Neural cell (in vitro differentiated cells): ENCODE data around the gene IL12B. TPM values are rescaled to one million over a fixed set of nuclear protein-coding genes. Genes with fewer than 3 reads are reported as not detected.
"Not testable (repeated sequence)": the region's sequence is repeated elsewhere in the genome, so short reads cannot be mapped to it uniquely, and the experiment has no call there.

Experiments used
- H2AFZ ChIP-seq: fragments of 200-600, 300-800 bp; sonication (generic), shearing (Covaris generic); 2 replicates; pipeline ENCODE4 v1.6.0; 2014; ENCODE audit warnings: low read depth, mild to moderate bottlenecking, antibody characterized with exemption, low read length, moderate library complexity
- H3F3A ChIP-seq: fragments of 200-600 bp; shearing (Covaris generic); 2 replicates; pipeline ENCODE4 v1.6.1; 2016; ENCODE audit warnings: mild to moderate bottlenecking, moderate library complexity, mixed read lengths, antibody characterized with exemption, low read length; ENCODE audit not compliant: insufficient read depth, poor library complexity, severe bottlenecking
- H3K27ac ChIP-seq: fragments of 200-600, 300-800 bp; sonication (generic), shearing (Covaris generic); 2 replicates; pipeline ENCODE4 v1.5.1; 2014; ENCODE audit warnings: mild to moderate bottlenecking, low read length, moderate library complexity
- H3K27me3 ChIP-seq: fragments of 300-800, 200-600 bp; sonication (generic), shearing (Covaris generic); 2 replicates; pipeline ENCODE4 v1.6.0; 2014; ENCODE audit warnings: mild to moderate bottlenecking, low read depth, low read length, moderate library complexity; ENCODE audit not compliant: insufficient read depth
- H3K36me3 ChIP-seq: fragments of 300-800, 200-600 bp; sonication (generic), shearing (Covaris generic); 2 replicates; pipeline ENCODE4 v1.5.1; 2014; ENCODE audit warnings: mild to moderate bottlenecking, antibody characterized with exemption, low read length, moderate library complexity; ENCODE audit not compliant: insufficient read depth
- H3K4me2 ChIP-seq: fragments of 300-800, 200-600 bp; sonication (generic), shearing (Covaris generic); 2 replicates; pipeline ENCODE4 v1.6.0; 2014; ENCODE audit warnings: mild to moderate bottlenecking, low read length
- H3K4me3 ChIP-seq: fragments of 300-800, 200-600 bp; sonication (generic), shearing (Covaris generic); 2 replicates; pipeline ENCODE4 v1.5.1; 2014; ENCODE audit warnings: mild to moderate bottlenecking, low read length, moderate library complexity
- H3K79me2 ChIP-seq: fragments of 200-600 bp; shearing (Covaris generic); replicated peaks from 2 replicates; pipeline ENCODE4 v1.6.0; 2014; ENCODE audit warnings: mild to moderate bottlenecking, low read length, moderate library complexity; ENCODE audit not compliant: insufficient read depth
- H3K9ac ChIP-seq: fragments of 300-800, 200-600 bp; sonication (generic), shearing (Covaris generic); 2 replicates; pipeline ENCODE4 v1.6.1; 2016; ENCODE audit warnings: mild to moderate bottlenecking, low read length, mixed read lengths
- H3K9me2 ChIP-seq: fragments of 200-600 bp; shearing (Covaris generic); 2 replicates; pipeline ENCODE4 v1.6.1; 2016; ENCODE audit warnings: mild to moderate bottlenecking, low read length, mixed read lengths; ENCODE audit not compliant: insufficient read depth
- H3K9me3 ChIP-seq: fragments of 200-600, 300-800 bp; sonication (generic), shearing (Covaris generic); 2 replicates; pipeline ENCODE4 v1.6.1; 2016; ENCODE audit warnings: mild to moderate bottlenecking, mixed run types, low read length, moderate library complexity, mixed read lengths
- H4K20me1 ChIP-seq: fragments of 200-600 bp; shearing (Covaris generic); 2 replicates; pipeline ENCODE4 v1.6.1; 2016; ENCODE audit warnings: mild to moderate bottlenecking, mixed run types; ENCODE audit not compliant: insufficient read depth
- EP300 ChIP-seq: fragments of 450-650 bp; conservative IDR thresholded peaks from 2 replicates; pipeline ENCODE4 v1.6.1; 2014; ENCODE audit warnings: antibody characterized with exemption, mild to moderate bottlenecking, moderate library complexity; ENCODE audit not compliant: poor library complexity, severe bottlenecking
- EZH2 ChIP-seq: fragments of 200-600, 300-800 bp; shearing (Covaris generic), sonication (generic); IDR thresholded peaks from 2 replicates; pipeline ENCODE4 v1.6.1; 2014; ENCODE audit warnings: antibody characterized with exemption, low read length, borderline replicate concordance, mild to moderate bottlenecking; ENCODE audit not compliant: insufficient read depth, poor library complexity, severe bottlenecking
- MXI1 ChIP-seq: fragments of 450-650 bp; conservative IDR thresholded peaks from 2 replicates; pipeline ENCODE4 v1.6.1; 2014; ENCODE audit warnings: antibody characterized with exemption, mild to moderate bottlenecking; ENCODE audit not compliant: poor library complexity, severe bottlenecking
- SMC3 ChIP-seq: fragments of 450-650 bp; conservative IDR thresholded peaks from 2 replicates; pipeline ENCODE4 v1.6.1; 2014; ENCODE audit warnings: antibody characterized with exemption, mild to moderate bottlenecking, moderate library complexity; ENCODE audit not compliant: poor library complexity
- TAF1 ChIP-seq: IDR thresholded peaks from 2 replicates; pipeline ENCODE4 v1.6.1; 2012; ENCODE audit warnings: low read depth
- polyA plus RNA-seq: library from polyadenylated mRNA; depleted of rRNA; stranded (reverse); fragments of >200 nt; gene quantifications from 2 replicates; pipeline ENCODE4 v1.2.3, GENCODE V29; 2014
- TF ChIP-seq, protein P1 (sequence below): IDR thresholded peaks from 2 replicates; pipeline ENCODE4 v1.6.1; 2012; ENCODE audit warnings: borderline replicate concordance
- TF ChIP-seq, protein P2 (sequence below): fragments of 450-650 bp; IDR thresholded peaks from 2 replicates; pipeline ENCODE4 v1.5.1; 2014; ENCODE audit warnings: antibody characterized with exemption, mild to moderate bottlenecking, moderate library complexity; ENCODE audit not compliant: poor library complexity, severe bottlenecking

Gene IL12B
- polyA plus RNA-seq, 1 donor from 2014 or later, result not detected

DNA sequence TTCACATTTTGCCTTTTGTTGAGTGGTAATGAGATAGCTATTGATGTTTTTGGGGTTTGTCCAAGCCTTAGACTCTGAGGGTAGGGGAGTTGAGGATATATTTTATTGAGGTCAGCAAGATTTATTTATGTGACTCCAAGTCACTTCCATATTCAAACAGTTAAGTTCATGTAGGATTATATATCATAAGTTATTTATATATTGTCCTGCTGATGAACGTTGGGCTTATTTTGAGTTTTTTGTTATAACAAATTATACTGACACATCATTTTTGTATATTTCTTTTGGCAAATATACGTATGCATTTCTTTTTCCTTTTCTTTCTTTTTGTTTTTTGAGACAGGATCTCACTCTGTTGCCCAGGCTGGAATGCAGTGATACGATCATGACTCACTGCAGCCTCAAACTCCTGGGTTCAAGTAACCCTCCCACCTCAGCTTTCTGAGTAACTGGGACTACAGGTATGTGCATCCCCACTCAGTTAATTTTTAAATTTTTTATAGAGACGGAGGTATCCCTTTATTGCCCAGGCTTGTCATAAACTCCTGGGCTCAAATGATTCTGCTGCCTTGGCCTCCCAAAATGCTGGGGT is 23.5 kb upstream of the IL12B start:
- Histone ChIP-seq H3K9ac (no peak overlapping the region), H3K36me3 (no peaks in the 10 kb centered on the region), H4K20me1 (no peaks in the 10 kb centered on the region), H3K4me2 (no peak overlapping the region), H3K27ac (no peak overlapping the region), H3K9me2 (no peaks in the 10 kb centered on the region), H3K27me3 (no peaks in the 10 kb centered on the region), H3K4me3 (no peak overlapping the region), H3F3A (no peaks in the 10 kb centered on the region), H3K79me2 (no peaks in the 10 kb centered on the region), H2AFZ (no peak overlapping the region), H3K9me3 (no peaks in the 10 kb centered on the region)
- TF ChIP-seq TAF1, result no peak
- no peak for TF ChIP-seq EP300
- TF ChIP-seq EZH2, result no peak
- TF ChIP-seq, protein P1, sequence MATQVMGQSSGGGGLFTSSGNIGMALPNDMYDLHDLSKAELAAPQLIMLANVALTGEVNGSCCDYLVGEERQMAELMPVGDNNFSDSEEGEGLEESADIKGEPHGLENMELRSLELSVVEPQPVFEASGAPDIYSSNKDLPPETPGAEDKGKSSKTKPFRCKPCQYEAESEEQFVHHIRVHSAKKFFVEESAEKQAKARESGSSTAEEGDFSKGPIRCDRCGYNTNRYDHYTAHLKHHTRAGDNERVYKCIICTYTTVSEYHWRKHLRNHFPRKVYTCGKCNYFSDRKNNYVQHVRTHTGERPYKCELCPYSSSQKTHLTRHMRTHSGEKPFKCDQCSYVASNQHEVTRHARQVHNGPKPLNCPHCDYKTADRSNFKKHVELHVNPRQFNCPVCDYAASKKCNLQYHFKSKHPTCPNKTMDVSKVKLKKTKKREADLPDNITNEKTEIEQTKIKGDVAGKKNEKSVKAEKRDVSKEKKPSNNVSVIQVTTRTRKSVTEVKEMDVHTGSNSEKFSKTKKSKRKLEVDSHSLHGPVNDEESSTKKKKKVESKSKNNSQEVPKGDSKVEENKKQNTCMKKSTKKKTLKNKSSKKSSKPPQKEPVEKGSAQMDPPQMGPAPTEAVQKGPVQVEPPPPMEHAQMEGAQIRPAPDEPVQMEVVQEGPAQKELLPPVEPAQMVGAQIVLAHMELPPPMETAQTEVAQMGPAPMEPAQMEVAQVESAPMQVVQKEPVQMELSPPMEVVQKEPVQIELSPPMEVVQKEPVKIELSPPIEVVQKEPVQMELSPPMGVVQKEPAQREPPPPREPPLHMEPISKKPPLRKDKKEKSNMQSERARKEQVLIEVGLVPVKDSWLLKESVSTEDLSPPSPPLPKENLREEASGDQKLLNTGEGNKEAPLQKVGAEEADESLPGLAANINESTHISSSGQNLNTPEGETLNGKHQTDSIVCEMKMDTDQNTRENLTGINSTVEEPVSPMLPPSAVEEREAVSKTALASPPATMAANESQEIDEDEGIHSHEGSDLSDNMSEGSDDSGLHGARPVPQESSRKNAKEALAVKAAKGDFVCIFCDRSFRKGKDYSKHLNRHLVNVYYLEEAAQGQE, result no peak
- no peak for TF ChIP-seq MXI1
- TF ChIP-seq, protein P2, sequence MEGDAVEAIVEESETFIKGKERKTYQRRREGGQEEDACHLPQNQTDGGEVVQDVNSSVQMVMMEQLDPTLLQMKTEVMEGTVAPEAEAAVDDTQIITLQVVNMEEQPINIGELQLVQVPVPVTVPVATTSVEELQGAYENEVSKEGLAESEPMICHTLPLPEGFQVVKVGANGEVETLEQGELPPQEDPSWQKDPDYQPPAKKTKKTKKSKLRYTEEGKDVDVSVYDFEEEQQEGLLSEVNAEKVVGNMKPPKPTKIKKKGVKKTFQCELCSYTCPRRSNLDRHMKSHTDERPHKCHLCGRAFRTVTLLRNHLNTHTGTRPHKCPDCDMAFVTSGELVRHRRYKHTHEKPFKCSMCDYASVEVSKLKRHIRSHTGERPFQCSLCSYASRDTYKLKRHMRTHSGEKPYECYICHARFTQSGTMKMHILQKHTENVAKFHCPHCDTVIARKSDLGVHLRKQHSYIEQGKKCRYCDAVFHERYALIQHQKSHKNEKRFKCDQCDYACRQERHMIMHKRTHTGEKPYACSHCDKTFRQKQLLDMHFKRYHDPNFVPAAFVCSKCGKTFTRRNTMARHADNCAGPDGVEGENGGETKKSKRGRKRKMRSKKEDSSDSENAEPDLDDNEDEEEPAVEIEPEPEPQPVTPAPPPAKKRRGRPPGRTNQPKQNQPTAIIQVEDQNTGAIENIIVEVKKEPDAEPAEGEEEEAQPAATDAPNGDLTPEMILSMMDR, result no peak
- TF ChIP-seq SMC3, result no peak

DNA sequence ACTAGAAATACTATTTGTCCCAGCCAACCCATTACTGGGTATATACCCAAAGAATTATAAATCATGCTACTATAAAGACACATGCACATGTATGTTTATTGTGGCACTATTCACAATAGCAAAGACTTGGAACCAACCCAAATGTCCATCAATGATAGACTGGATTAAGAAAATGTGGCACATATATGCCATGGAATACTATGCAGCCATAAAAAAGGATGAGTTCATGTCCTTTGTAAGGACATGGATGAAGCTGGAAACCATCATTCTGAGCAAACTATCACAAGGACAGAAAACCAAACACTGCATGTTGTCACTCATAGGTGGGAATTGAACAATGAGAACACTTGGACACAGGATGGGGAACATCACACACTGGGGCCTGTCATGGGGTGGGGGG is 20.4 kb upstream of the IL12B start:
- not testable (repeated sequence) for H4K20me1 ChIP-seq

DNA sequence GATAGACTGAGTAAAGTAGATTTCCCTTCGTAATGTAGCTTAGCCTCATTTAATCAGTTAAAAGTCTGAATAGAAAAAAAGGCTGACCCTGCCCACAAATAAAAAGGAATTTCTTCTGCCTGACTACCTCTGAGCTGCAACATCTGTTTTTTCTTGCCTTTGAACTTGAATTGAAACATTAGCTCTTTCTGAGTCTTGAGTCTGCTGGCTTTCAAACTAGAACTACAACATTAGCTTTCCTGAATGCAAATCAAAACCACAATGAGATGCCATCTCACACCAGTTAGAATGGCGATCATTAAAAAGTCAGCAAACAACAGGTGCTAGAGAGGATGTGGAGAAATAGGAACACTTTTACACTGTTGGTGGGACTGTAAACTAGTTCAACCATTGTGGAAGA is 19.9 kb upstream of the IL12B start:
- not testable (repeated sequence) for H3K27me3 ChIP-seq, H2AFZ ChIP-seq, H3K9ac ChIP-seq, H3K79me2 ChIP-seq, H3K4me2 ChIP-seq, H3K9me2 ChIP-seq, H4K20me1 ChIP-seq, H3F3A ChIP-seq, H3K4me3 ChIP-seq, H3K36me3 ChIP-seq, H3K27ac ChIP-seq, H3K9me3 ChIP-seq

More for the DNA sequence above, 20.4 kb upstream of the IL12B start:
- not testable (repeated sequence) for H3K4me3 ChIP-seq, H3K9me3 ChIP-seq, H3K27me3 ChIP-seq, H2AFZ ChIP-seq, H3K9ac ChIP-seq, H3F3A ChIP-seq, H3K27ac ChIP-seq, H3K79me2 ChIP-seq, H3K4me2 ChIP-seq, H3K36me3 ChIP-seq, H3K9me2 ChIP-seq
